Caki2 (cell line): ENCODE results near the gene HMGB1. TPM values are rescaled to one million over a fixed set of nuclear protein-coding genes. Genes with fewer than 3 reads are reported as not detected.

Experiments
- DNase-seq: peaks from one replicate; pipeline ENCODE4 v3.0.0-alpha.2; 2015; ENCODE audit warnings: low read depth
- in situ Hi-C: cut with HindIII; loops from 2 replicates; pipeline ENCODE4 v1.10.0; 2016; ENCODE audit warnings: low sequenced_read_pairs, low pct_unique_long_range_greater_than_20kb, mixed read lengths
- total RNA-seq: library from RNA; depleted of rRNA; stranded (reverse); fragments of >200 nt; shearing (Covaris generic); gene quantifications from 2 replicates; pipeline ENCODE4 v1.2.3, GENCODE V29; 2014; ENCODE audit warnings: low replicate concordance

HMGB1 gene
- total RNA-seq, 1 experiment from 2014 or later = 636 TPM

DNA sequence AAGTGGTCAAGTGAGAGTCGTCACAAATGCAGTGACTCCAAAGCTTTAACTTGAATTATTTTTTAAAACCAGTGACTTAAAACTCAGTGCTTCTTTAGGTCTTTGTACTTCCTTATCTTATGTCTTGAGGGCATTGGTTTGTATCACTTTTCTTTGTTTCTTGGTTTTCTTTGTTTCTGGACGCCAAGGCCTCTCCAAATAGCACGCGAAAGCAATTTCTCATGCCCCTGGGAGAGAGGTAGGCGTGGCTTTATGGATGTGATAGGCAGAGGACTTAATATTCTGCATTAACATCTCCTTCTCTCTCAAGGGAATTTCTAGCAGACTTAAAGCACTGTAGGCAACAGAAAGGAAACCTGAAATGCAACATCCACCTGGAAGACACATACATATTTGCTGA, 22.8 kb downstream of the HMGB1 start:
- DNase-seq = no peak
- in situ Hi-C loops = no loop called here

- peak; percentile 61 for DNase-seq
- in situ Hi-C loops = no loop called here
Measured at GRCh38 chr13:30440910-30441703, 24.6 kb downstream of the HMGB1 start.

- in situ Hi-C loops = loop anchor here (10.0 kb wide), 1 partner anchor 293 kb away; no protein-coding TSS in a partner anchor
Measured at GRCh38 chr13:30438286-30438685, 27.4 kb downstream of the HMGB1 start.

GRCh38 chr13:30437177-30437576, 28.6 kb downstream of the HMGB1 start:
- in situ Hi-C loops = loop anchor here (10.0 kb wide), 1 partner anchor 292 kb away; no protein-coding TSS in a partner anchor
- no peak for DNase-seq

More at GRCh38 chr13:30438286-30438685, 27.4 kb downstream of the HMGB1 start:
- no peak for DNase-seq

DNA sequence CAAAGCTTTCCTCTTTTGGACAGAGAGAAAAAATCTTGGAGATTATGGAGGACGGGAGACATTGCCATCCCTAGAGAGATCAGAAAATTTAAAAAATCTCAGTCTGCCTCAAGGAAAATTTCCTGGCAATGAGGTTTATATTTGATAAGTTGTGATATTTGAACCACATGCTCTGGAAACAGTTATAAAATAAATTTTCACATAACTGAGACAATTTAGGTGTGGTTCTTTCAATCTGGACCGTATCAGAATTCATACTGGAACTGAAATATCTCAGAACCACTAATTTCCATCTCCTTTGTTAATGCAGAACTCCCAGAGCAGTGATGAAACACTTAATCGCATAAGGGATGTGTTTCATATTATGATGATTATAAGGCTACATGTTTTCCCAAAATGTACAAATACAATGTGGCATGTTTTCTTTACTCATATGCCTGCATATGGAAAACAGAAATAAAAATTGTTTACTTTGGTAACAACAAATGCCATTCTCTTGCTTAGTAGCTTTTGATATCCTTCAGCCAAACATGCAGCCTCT, 29.8 kb downstream of the HMGB1 start:
- in situ Hi-C loops = loop anchor here (10.0 kb wide), 1 partner anchor 291 kb away; no protein-coding TSS in a partner anchor
- DNase-seq = no peak

DNA sequence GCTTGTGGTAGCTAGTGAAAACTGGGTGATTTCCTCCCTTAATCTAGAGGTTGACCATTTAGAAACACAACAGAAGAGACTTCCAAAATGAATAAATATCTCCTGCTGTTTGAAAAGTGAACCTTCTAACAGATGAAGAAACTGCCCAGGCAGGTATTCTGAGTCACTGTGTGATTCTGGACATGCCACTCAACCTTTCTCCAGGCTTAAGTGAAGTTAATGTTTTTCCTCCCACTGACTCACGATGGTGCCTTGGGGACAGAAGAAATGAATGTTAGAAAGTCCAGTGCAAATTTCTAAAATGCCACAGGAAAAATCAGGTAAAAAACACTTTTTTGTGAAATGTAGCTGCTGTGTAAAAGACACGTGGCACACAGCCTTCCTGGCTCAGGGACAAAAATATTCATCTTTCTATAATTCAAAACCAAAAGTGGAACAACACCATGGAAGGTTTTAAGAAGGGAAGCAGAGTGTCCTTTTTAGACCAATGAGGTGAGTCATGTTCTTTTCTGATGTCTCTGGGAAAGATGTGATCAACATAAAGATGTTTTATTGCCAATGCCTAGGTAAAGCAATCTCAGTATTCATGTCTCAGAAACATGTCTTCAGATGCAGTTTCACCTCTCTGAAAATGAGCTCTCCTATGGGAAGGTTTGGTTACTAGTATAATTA, 34.3 kb downstream of the HMGB1 start:
- peak; percentile 64 for DNase-seq
- in situ Hi-C loops = loop anchor here (10.0 kb wide), 1 partner anchor 287 kb away; no protein-coding TSS in a partner anchor

DNA sequence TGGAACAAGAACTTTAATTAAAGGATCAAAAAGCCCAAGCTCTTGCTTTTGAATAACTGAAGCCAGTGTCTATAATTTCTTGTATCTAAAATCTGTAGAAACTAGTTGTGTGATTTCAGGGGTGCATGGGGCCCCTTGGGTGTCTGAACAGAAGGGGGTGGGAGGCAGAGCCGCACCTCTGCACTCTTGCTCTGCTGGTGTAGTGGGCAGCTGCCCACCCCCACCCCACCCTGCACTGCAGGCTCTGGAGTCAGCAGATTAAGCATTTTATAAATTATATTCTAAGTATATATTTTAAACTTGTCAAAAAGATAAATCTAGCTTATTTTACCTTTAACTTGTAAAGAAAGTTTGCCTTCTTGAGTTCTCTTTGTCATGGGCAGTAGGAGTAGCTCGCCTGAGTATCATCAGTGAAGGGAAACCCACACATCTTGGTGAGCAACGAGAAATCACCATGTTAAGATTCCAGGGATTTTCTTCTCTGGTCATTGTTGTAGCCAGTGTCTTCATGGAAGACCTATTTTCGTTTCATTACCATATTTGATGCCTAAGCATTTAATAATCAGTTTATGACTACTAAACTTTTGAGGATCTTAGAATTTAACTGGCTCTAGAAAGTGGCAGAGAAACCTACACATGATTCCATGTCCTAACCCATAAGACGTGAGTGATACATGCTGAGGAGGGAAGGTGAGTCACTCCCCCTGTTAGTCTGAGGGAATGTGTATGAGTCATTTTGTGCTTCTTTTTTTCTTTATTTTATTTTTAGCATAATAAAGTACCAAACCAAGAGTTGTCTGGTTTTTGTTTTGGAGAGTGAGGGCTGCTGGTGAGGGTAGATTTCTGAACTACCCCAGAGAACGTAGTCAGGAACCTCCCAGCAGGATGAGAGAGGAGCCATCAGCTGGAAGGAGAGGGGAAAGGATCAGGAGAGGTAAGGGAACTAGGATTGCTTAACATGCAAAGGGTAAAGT, 35.7 kb downstream of the HMGB1 start:
- peak; percentile 76 for DNase-seq
- in situ Hi-C loops = loop anchor here (10.0 kb wide), 1 partner anchor 285 kb away; no protein-coding TSS in a partner anchor

- in situ Hi-C loops = no loop called here
- DNase-seq = no peak
Measured at GRCh38 chr13:30429235-30429634, 36.5 kb downstream of the HMGB1 start.

DNA sequence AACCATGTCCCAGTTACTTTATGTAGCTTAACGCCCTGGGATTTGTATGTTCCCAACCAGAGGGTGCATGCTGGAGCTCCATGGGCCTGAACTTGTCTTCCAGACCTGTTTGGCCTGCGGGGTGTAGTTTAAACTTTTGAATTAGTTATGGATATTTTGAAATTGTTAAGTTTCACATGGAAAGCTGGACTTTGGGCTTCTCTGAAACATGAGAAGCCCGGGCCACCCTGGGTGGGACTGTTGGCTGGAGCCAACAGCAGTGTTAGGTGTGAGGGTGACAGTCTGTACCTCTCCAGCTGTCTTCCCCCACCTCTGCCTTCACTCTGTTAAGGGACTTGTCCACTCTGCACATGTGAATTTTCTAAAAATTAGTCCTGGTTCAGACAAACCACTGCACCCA, 41.8 kb downstream of the HMGB1 start:
- in situ Hi-C loops = no loop called here

GRCh38 chr13:30422054-30422839, 43.5 kb downstream of the HMGB1 start, which contains the start of gene UBE2L5:
Gene UBE2L5 (plus strand): TSS chr13:30422493. CDS start chr13:30427991, 5,498 bp downstream.
- in situ Hi-C loops = no loop called here
- peak; percentile 63 for DNase-seq

More for the DNA sequence above, 41.8 kb downstream of the HMGB1 start:
- DNase-seq = no peak

DNA sequence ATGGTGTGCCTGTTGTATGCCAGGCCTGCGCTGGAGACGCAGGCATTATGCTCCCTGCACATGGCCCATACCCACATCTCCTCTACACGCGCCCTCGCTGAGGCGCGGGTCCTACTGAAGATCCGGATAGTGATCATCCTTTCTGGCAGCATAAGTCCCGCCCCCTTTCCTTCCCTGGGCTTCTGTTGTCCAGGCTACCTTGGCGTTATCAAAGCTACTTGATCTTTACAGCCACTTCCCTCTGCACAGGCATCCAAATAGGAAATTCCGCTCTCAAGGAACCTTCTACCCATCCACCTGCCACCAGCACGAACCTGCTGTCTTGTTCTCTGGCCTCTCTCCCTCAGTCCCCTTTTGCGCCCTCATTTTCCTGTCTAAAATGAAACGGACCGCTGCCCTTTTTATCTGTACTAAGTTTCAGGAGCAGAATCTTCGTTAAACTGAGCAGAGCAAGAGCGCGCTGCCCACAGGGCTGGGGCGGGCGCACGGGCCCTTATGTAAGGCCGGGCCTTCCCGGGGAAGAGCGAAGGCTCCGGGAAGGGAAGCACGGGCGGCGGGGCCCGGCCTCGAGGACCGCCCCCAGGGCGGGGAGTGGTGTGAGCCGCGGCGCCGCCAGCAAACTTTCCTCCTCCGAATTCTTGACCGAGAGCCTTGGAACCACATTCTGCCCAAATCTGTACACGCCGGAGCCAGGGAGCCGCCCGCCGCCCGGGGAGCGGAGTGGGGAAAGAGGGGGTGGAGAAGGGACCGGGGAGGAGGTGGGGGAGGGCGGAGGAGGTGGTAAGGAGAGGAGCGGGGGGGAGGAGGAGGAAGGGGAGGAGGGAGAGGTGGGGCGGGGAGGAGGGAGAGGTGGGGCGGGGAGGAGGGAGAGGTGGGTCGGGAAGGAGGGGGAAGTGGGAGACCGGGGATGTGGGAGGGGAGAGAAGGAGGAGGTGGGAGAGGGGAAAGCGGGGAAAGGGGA, 44.4 kb downstream of the HMGB1 start:
- peak; percentile 75 for DNase-seq
- in situ Hi-C loops = no loop called here

DNA sequence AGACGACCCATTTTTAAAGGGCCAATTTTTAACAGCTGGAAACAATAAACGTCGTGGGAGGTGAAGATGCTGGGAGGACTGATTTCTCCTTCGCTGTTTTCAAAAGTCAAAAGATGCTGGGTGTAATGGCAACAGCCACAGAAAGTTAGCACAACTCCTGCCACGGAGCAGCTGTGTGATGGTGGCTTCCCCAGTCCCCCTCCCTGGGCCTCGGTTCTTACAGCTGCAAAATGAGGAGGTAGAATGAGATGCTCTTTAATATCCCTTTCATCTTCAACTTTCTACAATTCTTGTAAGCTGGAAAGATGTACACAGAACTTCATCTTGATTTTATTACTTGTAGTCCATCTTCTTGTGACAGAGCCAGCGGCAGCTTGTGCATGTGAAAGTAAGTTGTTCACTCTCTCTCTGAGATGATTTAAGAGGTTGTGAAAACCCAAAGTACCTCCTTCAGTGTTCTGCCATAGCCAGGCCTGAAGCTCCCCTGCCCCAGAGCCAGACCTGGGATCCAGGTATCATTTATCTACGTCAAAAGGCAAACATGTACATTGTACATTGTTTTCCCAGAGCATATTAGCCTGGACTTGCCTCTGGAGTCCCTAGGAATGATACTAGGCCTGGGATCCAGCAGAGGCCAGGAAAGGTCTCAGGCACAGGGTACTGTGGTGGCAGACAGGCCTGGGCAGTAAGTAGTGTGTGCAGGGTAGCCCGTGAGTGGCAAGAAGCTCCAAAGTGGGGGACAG, 46.8 kb downstream of the HMGB1 start:
- no peak for DNase-seq
- in situ Hi-C loops = no loop called here

GRCh38 chr13:30418075-30418716, 47.5 kb downstream of the HMGB1 start:
- DNase-seq = no peak
- in situ Hi-C loops = no loop called here

GRCh38 chr13:30416471-30416870, 49.3 kb downstream of the HMGB1 start:
- no peak for DNase-seq
- in situ Hi-C loops = no loop called here

- in situ Hi-C loops = no loop called here
- no peak for DNase-seq
Measured at GRCh38 chr13:30415430-30416030, 50.2 kb downstream of the HMGB1 start.
